Adipose tissue (tissue), 3 donors: ENCODE results near the gene GMCL1. TPM values are rescaled to one million over a fixed set of nuclear protein-coding genes. Genes with fewer than 3 reads are reported as not detected.
A peak's percentile ranks its signal among the peaks of the same experiment; 100 is the strongest.

Source experiments
- H3K27ac ChIP-seq: one replicate; pipeline ENCODE4 v1.5.1; 2013; ENCODE audit warnings: low read depth, low read length
- WGBS, 3 donors: extraction: QIAGEN DNeasy Blood & Tissue Kit; methylation state at CpG; one replicate each; pipeline ENCODE4 v1.1.7; 2013; 5-methylcytosine and 5-hydroxymethylcytosine counted together
- polyA plus RNA-seq, 3 donors: library from polyadenylated mRNA; stranded (reverse); fragments of 200-250 nt; gene quantifications; one replicate each; pipeline ENCODE4 v1.2.3, GENCODE V29; 2013
- donor health status: healthy with polysubstance abuse.
- donor health status: Bipolar disorder and iron deficiency.
- donor health status: healthy.

The GMCL1 gene, protein sequence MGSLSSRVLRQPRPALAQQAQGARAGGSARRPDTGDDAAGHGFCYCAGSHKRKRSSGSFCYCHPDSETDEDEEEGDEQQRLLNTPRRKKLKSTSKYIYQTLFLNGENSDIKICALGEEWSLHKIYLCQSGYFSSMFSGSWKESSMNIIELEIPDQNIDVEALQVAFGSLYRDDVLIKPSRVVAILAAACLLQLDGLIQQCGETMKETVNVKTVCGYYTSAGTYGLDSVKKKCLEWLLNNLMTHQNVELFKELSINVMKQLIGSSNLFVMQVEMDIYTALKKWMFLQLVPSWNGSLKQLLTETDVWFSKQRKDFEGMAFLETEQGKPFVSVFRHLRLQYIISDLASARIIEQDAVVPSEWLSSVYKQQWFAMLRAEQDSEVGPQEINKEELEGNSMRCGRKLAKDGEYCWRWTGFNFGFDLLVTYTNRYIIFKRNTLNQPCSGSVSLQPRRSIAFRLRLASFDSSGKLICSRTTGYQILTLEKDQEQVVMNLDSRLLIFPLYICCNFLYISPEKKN
- polyA plus RNA-seq, result 1 to 10 TPM; 5.8 to 9.2 (median 8.8) TPM

DNA sequence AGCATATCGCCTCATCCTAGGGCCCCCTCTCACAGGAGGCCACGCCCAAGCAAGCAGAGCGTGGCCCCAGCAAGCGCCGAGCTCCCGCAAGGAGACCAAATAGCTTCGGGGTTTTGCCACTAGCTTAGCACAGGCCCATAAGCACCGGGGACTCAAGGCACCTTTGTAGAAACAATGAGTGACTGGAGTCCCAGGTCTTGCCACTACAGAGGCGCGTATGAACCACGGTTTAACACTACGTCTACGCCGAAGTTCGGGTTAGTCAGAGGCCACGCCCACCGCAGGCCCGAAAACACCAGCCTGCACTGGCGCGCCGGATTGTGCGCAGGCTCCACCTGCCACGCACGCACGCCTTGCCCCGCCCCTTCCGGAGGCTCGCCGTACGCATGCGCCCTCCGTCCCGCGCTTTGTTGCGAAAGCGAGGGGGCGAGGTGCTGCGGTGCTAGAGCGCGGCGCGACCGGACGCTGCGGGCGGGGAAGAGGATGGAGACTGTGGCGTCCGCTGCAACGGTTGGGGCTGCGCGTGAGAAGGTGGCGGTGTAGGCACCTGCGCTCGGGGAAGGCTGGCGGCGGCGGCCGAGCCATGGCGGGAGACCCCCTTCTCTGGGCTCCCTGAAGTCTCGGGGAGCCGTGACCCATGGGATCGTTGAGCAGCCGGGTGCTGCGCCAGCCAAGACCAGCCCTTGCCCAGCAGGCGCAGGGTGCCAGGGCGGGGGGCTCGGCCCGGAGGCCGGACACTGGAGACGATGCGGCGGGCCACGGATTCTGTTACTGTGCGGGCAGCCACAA is at the start of gene GMCL1:
GMCL1 (plus strand) TSS at position 405 of the 789 bp plus-strand sequence; CDS start at position 638, 233 bp downstream.
- no peak within 1 kb of the TSS for H3K27ac ChIP-seq
- 0 to 1% (median 0%) methylated on average over 69 to 74 of the region's 74 CpGs for WGBS, 3 donors

DNA sequence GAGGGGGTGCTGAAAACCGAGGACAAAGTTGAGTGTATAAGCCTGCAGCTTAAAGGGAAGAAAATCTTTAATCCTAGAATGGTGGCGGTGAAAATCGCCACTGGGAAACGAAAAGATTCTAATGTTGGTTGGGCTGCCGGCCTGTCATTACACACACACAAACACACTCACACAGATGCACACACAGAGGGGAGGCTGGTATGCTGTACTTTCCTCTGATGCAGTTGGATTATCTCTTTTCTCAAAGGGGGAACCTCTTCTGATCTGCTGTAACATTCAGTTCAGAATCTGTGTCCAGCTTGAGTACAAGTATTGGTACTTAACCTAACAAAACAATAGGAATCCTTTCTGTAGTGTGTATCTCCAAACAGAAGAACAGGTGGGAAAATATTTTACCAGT is 48.5 kb upstream of the GMCL1 start:
- H3K27ac ChIP-seq, result no peak overlapping the region
- WGBS, 3 donors, result 30 to 68% (median 51%) methylated on average over 5 of the region's 5 CpGs

DNA sequence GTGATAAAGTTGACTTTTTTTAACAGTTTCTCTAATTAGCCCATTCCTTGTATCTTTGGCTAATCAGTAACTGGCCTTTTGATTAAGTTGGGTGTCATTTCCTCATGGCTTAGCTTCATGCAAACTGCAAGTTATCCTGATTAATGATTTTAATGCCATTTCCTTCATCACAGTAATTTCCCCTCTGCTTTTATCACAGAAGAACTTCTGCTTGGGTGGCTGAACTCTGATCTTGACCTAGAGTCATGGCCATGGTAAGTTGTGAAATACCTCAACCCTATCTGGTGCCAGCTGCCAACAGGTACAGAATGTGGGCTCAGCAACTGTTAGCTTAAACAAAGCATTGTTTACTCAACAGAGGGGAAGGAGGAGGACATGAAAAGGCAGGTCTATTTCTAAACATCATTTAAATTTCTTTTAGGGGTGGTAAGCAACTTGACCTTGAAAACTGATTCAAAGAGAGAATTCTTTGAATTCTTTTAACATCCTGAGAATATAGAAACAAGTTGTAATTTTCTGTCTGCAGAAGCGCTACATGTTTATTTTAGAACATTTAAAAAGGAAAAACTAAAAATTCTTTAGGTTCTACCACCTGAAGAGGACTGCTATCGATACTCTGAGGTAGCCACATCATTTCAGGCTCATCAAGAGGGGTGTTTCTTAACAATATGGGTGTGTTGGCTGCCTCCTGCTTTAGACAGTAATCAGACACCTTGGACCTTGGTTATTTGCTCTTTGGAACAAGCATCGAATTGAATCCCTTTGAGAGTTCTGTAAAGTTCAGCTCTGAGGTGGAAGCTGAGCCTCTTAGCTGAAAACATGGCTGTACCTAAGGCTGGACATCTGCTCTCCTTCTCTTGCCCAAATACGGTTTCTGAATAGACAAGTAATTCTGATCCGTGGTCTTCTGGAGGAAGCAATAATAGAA is 47.9 kb upstream of the GMCL1 start:
- whole genome bisulfite sequencing, 3 donors, result 17 to 56% (median 53%) methylated on average over 5 of the region's 5 CpGs
- no peak overlapping the region for H3K27ac ChIP-seq

DNA sequence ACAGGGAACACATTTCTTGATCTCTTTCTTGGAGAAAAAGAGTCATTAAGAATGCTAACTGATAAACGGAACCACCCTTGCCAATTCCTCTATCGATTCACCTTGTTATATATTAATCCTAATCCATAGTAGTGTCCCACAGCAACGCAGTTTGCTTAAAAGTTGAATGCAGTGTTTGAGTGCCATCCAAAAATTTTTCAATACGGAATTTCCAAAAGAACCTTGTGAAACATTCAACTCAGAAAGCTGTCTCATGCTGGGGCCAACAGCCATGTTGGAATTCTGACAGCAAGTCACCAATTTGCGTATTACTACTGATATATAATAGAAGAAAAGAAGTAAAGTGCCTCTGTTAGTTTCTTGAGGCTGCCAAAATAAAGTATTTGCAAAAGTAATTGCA is 45.2 kb upstream of the GMCL1 start:
- WGBS, 3 donors, result 34 to 94% (median 89%) methylated on average over 5 of the region's 5 CpGs
- no peak overlapping the region for H3K27ac ChIP-seq

DNA sequence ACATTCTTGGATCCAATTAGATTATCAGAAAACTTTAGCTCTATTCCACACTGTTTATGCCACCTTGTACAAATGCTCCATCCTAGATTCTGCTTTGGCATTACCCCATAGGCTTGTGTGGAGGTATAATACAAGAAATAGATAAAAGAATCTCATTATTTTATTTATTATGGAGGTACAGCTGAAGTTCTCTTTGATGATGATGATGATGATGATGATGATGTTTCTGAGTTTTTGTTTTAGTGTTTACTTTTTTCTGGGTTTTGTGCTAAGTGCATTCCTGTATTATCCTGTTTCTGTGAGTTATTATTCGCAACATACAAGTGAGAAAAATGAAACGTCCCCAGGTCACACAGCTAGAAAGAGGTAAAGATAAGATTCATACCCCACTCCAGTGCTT is 44.1 kb upstream of the GMCL1 start:
- 82 to 94% (median 89%) methylated on average over 2 of the region's 2 CpGs for WGBS, 3 donors
- no peak overlapping the region for H3K27ac ChIP-seq

DNA sequence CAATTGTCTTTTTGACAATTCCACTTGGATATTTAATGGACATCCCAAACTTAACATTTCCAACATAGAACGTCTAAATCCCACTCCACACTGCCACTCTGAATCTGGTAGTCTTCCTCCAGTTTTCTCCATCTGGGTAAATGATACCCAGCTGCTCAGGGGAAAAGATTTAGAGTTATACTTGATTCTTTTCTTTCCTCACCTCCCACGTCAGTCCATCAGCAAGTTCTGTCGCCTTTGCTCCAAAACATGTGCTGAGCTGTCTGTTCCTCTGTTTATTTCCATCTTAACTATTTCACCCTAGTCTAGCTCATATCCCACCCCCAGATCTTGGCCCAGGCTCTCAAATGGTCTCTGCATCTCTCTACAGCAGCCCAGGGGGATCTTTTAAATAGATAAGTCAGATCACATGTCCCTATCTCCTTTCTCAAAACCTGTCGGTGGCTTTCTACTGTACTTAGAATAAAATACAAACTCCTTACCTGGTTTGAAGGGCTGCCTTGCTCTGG is 43.4 kb upstream of the GMCL1 start:
- WGBS, 3 donors, result 74 to 82% (median 77%) methylated on average over 4 of the region's 4 CpGs
- H3K27ac ChIP-seq, result no peak overlapping the region

DNA sequence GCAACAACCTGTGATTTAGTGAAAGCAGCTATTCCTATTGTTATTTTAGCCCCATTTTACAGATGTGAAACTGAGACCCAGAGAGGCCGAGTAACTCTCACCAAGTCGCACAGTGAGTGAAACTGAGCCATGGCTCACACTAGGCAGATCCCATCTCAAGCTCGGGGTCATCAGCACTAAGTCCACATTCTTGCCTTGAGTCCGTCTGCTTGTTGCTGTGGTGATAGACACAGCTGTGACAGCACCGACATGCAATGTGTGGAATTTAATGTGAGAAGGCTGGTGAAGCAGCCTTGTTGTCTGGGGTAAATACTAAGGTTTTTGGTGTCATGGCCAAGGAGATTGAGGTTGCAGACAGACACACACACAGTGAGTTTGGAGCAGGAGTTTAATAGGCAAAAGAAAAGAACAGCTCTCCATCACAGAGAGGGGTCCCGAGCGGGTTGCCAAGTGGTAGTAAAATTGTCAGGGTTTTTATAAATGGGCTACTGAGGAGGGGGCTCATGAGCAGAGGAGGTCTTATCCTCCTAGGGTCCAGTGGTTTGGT is 40.2 kb upstream of the GMCL1 start:
- H3K27ac ChIP-seq, result no peak overlapping the region
- 71 to 79% (median 74%) methylated on average over 7 of the region's 7 CpGs for WGBS, 3 donors

DNA sequence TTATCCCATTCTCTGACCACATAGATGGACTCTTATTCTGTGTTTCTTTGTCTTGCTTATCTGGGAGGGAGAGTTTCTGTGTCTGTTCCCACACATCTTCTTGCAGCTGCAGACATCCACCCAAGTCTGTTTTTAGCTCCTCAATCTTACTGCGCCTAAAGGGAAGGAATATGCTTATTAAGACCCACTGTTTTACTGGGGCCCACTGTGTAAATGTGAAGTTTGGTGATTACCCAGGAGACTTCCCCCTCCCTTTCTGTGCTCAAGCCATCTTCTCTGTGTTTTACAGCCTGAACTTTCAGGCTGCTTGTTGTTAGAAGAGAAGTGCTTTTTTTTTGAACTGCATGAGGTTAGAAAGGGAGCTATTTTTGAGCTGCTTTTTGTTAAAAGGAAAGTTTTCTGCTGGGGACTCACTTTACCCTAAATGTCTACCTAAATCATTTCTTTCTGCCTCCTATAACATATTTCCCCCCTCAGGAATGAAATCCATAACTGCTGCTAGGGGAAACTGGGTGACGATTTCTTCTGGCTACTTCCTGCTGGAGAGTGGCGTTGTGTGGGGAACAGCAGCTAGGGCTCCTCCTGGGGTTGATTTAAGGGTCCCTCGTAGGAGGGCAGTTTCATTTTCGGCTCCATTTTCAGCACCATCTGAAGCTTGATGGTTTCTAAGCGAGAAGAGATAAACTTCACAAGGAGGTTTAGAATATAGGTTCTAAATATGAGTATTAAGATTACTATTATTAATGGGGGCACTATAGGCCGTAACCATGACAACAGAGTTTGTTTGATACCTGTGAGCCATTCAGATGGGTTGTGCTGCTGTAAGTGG is 39.5 kb upstream of the GMCL1 start:
- peak overlapping the region; percentile 38 for H3K27ac ChIP-seq
- 36 to 73% (median 40%) methylated on average over 7 of the region's 7 CpGs for WGBS, 3 donors

DNA sequence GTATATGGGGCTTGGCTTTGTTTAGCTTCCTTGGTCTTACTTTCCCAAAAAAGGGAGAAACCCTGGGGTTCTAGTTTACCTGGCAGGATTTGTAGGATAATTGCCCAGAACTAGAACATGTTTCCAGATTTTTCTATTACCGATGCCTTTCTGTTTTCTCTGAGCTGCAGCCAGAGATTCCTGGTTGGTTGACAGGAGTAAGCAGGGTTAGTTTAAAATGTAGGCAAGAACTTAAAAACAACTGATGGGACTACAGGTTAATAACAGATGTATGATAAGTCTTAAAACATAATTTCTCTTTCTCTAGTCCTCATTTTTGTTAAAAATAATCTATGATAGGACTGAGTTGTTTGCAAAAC is 38.9 kb upstream of the GMCL1 start:
- no peak overlapping the region for H3K27ac ChIP-seq
- 49 to 55% (median 51%) methylated on average over 1 of the region's 1 CpG for WGBS, 3 donors

DNA sequence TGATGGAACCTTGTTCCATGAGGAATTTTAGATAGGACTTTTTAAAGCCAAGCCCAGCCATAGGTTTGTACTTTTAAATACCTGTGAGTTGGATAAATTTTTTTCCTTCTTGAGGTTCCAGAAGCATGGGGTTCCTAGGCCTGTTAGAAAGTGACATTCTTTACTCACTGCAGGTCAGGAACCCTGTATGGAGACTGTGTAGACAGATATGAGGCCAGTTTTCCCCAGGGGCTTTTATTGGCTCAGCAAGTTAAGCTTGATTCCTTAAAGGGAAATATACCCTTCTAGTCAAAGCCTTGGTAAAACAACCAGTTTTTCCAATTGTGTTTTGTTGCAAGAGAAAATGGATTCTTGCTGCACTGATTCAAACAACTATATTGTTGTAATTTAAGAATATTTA is 38.4 kb upstream of the GMCL1 start:
- no peak overlapping the region for H3K27ac ChIP-seq

DNA sequence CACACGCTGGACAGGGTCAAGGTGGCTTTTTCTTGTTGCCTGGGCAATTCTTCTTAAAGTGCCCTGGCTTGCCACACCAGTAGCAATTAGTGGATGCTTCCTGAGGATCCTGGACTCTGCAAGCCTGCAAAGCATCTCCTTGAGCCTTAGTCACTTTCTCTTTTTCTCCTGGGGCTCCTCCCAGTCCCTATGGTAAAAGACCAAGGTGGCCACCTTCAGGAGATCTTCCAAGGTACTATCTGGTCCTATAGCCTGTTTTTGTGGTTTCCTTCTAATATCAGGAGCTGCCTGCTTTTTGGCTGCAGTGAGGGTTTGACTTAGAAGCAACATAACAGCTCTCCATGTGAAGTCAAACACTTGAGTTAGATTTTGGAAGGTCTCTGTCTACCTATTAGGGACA is 33.3 kb upstream of the GMCL1 start:
- H3K27ac ChIP-seq, result no peak overlapping the region
- WGBS, 3 donors, result 89 to 95% (median 95%) methylated on average over 1 of the region's 1 CpG

DNA sequence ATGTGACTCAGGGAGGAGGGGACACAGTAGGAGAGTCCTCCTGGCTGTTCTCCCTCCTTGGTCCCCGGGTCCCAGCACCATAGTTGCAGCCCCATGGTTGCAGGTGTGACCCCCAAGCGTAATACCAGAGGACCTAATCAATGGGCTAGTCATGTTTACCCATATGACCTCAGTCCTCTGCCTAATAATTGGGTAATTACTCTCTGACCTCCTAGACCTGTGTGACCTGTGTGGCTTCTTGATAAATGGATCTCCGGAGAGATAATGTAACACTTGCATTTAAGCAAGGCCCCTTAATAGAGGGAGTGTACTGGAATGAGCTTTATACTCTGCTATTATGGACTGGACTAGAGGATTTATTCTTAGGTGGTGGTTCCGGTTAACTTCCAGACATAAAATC is 32.2 kb upstream of the GMCL1 start:
- H3K27ac ChIP-seq, result no peak overlapping the region
- 60 to 91% (median 91%) methylated on average over 4 of the region's 4 CpGs for WGBS, 3 donors

DNA sequence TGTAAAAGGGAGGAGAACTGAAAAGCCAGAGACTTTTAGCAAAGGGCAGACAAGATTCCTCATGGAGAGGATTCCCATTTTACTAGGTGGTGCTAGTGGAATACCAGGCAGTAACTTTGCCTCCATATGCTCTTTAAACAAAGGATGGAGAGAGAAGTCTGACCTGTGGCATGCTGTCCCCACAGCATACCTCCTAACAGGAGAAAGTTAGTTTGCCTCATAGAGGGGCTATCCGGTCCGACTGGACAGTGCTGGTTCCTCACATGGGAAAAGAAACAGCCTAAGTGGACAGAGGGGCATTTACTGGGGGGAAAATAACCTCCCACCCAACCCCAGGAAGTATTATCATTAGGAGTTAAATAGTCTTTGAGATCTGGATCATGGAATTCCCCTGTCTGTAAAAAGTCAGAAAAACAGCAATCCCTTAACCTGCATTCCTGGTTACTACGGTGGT is 31.6 kb upstream of the GMCL1 start:
- WGBS, 3 donors, result 44 to 64% (median 61%) methylated on average over 3 of the region's 3 CpGs
- H3K27ac ChIP-seq, result no peak overlapping the region

DNA sequence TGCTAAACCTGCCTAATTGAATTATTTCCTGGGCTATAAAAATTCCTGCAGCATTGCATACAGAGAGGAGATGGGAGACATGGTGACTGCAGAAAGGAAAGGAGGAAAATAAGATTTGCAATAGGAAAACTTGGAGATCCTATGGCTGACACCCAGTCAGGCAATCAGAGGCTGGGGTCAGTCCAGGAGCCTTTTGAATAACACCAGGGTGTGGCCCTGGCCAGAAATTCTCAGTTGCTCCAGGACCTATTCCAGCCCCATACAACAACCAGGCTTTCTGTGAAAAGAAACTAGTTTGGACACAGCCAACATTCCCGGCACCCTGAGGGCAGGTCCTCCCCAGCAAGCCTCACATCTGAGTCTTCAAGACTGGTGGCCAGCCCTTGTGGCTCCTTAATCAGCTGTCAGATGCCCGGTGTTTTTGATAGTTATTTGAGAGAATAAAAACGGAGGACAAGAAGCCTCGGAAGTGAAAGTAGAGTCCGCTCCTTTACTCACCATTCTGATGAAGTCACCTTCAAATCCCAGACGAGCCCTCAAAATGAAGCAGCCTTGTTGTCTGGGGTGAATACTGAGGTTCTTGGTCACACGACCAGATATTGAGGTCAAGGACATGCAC is 31.1 kb upstream of the GMCL1 start:
- WGBS, 3 donors, result 16 to 33% (median 19%) methylated on average over 7 of the region's 7 CpGs
- no peak overlapping the region for H3K27ac ChIP-seq

DNA sequence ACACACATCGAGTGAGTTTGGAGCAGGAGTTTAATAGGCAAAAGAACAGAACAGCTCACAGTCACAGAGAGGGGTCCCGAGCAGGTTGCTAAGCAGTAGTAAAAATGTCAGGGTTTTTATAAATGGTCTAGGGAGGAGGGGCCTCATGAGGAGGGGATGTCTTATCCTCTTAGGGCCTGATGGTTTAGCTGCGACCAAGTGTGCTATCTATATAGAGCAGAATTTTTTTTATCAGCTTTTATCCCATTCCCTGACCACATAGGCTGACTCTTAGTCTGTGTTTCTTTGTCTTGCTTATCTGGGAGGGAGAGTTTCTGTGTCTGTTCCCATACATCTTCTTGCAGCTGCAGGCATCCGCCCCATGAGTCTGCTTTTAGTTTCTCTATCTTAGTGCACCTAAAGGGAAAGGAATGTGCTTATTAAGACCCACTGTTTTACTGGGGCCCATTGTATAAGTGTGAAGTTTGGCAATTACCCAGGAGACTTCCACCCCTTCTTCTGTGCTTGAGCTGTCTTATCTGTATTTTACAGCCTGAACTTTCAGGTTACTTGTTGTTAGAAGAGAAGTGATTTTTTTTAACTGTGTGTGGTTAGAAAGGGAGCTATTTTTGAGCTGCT is 30.4 kb upstream of the GMCL1 start:
- 24 to 44% (median 35%) methylated on average over 4 of the region's 4 CpGs for WGBS, 3 donors

DNA sequence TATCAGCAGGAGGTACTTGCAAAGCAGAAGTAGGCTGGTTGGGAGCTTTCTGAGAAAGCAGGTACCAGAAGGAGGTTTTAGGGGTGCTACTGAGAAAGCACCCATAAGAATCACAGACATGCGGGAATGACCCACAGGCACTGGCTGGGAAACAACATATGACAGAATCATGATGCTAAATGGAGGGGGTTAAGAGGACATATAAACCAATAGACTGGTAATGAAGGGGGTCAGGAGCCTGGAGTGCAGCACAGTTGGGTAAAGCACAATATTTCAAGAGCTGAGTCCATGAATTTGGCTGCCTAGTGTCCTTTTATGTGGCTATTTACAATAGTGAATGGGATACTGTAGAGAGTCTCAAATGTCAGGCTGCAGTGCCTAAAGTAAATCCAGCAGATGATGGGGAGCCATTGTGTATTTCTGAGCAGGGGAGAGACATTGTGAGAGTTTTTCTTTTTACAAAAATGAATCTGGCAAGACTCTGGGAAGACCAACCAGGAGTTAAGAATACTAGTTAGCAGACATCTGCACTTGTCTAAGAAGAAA is 27.6 kb upstream of the GMCL1 start:
- WGBS, 3 donors, result 77 to 100% (median 100%) methylated on average over 1 of the region's 1 CpG
- H3K27ac ChIP-seq, result no peak overlapping the region

More for the DNA sequence above, 30.4 kb upstream of the GMCL1 start:
- no peak overlapping the region for H3K27ac ChIP-seq
